Hematopoietic multipotent progenitor cell treated with erythropoietin and hydrocortisone succinate and interleukin-3 and kit ligand, for 17 days (in vitro differentiated cells): ENCODE measurements around the gene SLTM.
"Not testable (repeated sequence)": the region's sequence is repeated elsewhere in the genome, so short reads cannot be mapped to it uniquely, and the experiment has no call there.

ENCODE experiments used
- DNase-seq: peaks from one replicate; pipeline ENCODE4 v3.0.0-alpha.2; 2015; ENCODE audit warnings: low spot score

The SLTM gene

GRCh38 chr15:58926823-58927222 lies 6.7 kb downstream of the SLTM start:
- DNase-seq = no peak

- DNase-seq = no peak
Measured at GRCh38 chr15:58924327-58924726, 9.2 kb downstream of the SLTM start.

- DNase-seq = no peak
Measured at GRCh38 chr15:58923696-58924300, 9.7 kb downstream of the SLTM start.

- no peak for DNase-seq
Measured at GRCh38 chr15:58923284-58923683, 10.2 kb downstream of the SLTM start.

- DNase-seq = no peak
Measured at GRCh38 chr15:58921267-58921790, 12.2 kb downstream of the SLTM start.

GRCh38 chr15:58920447-58920846 lies 13.0 kb downstream of the SLTM start:
- not testable (repeated sequence) for DNase-seq

GRCh38 chr15:58919232-58919631 lies 14.2 kb downstream of the SLTM start:
- DNase-seq = no peak

GRCh38 chr15:58918239-58918638 lies 15.2 kb downstream of the SLTM start:
- DNase-seq = no peak

GRCh38 chr15:58917613-58918129 lies 15.8 kb downstream of the SLTM start:
- DNase-seq = not testable (repeated sequence)

GRCh38 chr15:58916962-58917361 lies 16.5 kb downstream of the SLTM start:
- no peak for DNase-seq

GRCh38 chr15:58910456-58910855 lies 23.0 kb downstream of the SLTM start:
- DNase-seq = no peak

- DNase-seq = no peak
Measured at GRCh38 chr15:58909616-58910015, 23.9 kb downstream of the SLTM start.

GRCh38 chr15:58908550-58909309 lies 24.7 kb downstream of the SLTM start:
- no peak for DNase-seq

GRCh38 chr15:58900631-58901030 lies 32.8 kb downstream of the SLTM start:
- DNase-seq = no peak

GRCh38 chr15:58898150-58898680 lies 35.3 kb downstream of the SLTM start:
- DNase-seq = no peak

GRCh38 chr15:58889363-58889762 lies 44.1 kb downstream of the SLTM start:
- DNase-seq = no peak

- no peak for DNase-seq
Measured at GRCh38 chr15:58886921-58887320, 46.6 kb downstream of the SLTM start.

GRCh38 chr15:58883926-58884325 lies 49.6 kb downstream of the SLTM start:
- DNase-seq = not testable (repeated sequence)

- DNase-seq = no peak
Measured at GRCh38 chr15:58882243-58882642, 51.2 kb downstream of the SLTM start.

- no peak for DNase-seq
Measured at GRCh38 chr15:58880320-58880719, 53.2 kb downstream of the SLTM start.

- no peak for DNase-seq
Measured at GRCh38 chr15:58877999-58878825, 55.3 kb downstream of the SLTM start.
